GM06990 (cell line): Measurements from ENCODE around the gene HCN4.

Experiments
- DNase-seq: peaks from one replicate; pipeline ENCODE4 v3.0.0-alpha.2; 2011; ENCODE audit not compliant: insufficient read length; ENCODE audit errors: extremely low read depth
- H3K27me3 ChIP-seq: replicated peaks from 2 replicates; pipeline ENCODE4 v1.6.0; 2011; ENCODE audit warnings: low read length; ENCODE audit not compliant: control insufficient read depth, insufficient read depth
- H3K36me3 ChIP-seq: 2 replicates; pipeline ENCODE4 v1.5.1; 2011; ENCODE audit warnings: low read length; ENCODE audit not compliant: control insufficient read depth, insufficient read depth
- H3K4me3 ChIP-seq: replicated peaks from 2 replicates; pipeline ENCODE4 v1.5.1; 2011; ENCODE audit warnings: low read depth, mild to moderate bottlenecking, control low read depth, low read length
- CTCF ChIP-seq: IDR thresholded peaks from 2 replicates; pipeline ENCODE4 v1.5.1; 2011; ENCODE audit warnings: low read length, control low read depth, mild to moderate bottlenecking, inconsistent platforms; ENCODE audit not compliant: insufficient read depth, poor library complexity, severe bottlenecking

Gene HCN4

GRCh38 chr15:73375755-73376305 is 7.1 kb upstream of the HCN4 start:
- Histone ChIP-seq H3K27me3 (peaks cover 2% of the 10 kb centered on the region; the same call in 1 of the 2 replicates), H3K4me3 (no peak overlapping the region), H3K36me3 (no peaks in the 10 kb centered on the region)
- DNase-seq = no peak
- TF ChIP-seq CTCF = no peak

GRCh38 chr15:73375012-73375411 is 6.3 kb upstream of the HCN4 start:
- Histone ChIP-seq H3K36me3 (no peaks in the 10 kb centered on the region), H3K27me3 (peaks cover 2% of the 10 kb centered on the region; the same call in 1 of the 2 replicates), H3K4me3 (no peak overlapping the region)
- TF ChIP-seq CTCF = no peak
- no peak for DNase-seq

- Histone ChIP-seq H3K27me3 (peaks cover 2% of the 10 kb centered on the region; the same call in 1 of the 2 replicates), H3K36me3 (no peaks in the 10 kb centered on the region), H3K4me3 (no peak overlapping the region)
- no peak for DNase-seq
- TF ChIP-seq CTCF = no peak
These were observed 5.8 kb upstream of the HCN4 start for GRCh38 chr15:73374604-73375003.

- Histone ChIP-seq H3K36me3 (no peaks in the 10 kb centered on the region), H3K4me3 (no peak overlapping the region), H3K27me3 (peaks cover 2% of the 10 kb centered on the region; the same call in 1 of the 2 replicates)
- DNase-seq = no peak
- no peak for TF ChIP-seq CTCF
These were observed 4.5 kb upstream of the HCN4 start for GRCh38 chr15:73373221-73373620.

- no peak for TF ChIP-seq CTCF
- H3K27me3 ChIP-seq = peaks cover 2% of the 10 kb centered on the region; the same call in 1 of the 2 replicates
- DNase-seq = no peak
- H3K4me3 ChIP-seq = no peak overlapping the region
- no peaks in the 10 kb centered on the region for H3K36me3 ChIP-seq
These were observed 3.1 kb upstream of the HCN4 start for GRCh38 chr15:73371812-73372211.

GRCh38 chr15:73370151-73370550 is 1.4 kb upstream of the HCN4 start:
- Histone ChIP-seq H3K4me3 (no peak overlapping the region), H3K27me3 (peaks cover 2% of the 10 kb centered on the region; the same call in 1 of the 2 replicates), H3K36me3 (no peaks in the 10 kb centered on the region)
- TF ChIP-seq CTCF = no peak
- DNase-seq = no peak
